ENCODE data around the gene MPG. TPM values are rescaled to one million over a fixed set of nuclear protein-coding genes. Genes with fewer than 3 reads are reported as not detected.

MPG gene
- total and polyA plus RNA-seq, 2 of the 8 experiments (the other 6 are each of a cell fraction or from before 2014, with no cell fraction given): 37.6 to 83.7 TPM

- no peak for TF ChIP-seq BACH1 (IDR thresholded peaks at IDR 0.05; ENCODE audit: low read length)
These were observed 41.6 kb upstream of the MPG start (continued) for GRCh38 chr16:36336-36984.

Measured in H1 (cell line).